Tibial artery (tissue), 4 donors: Measurements from ENCODE around the gene RAD51B.

Experiments
- DNase-seq, 2 donors: peaks; one replicate each; pipeline ENCODE4 v3.0.0-alpha.2; 2019
- H3K27ac ChIP-seq, 2 donors: fragments of 200-600 bp; sonication (generic) in 1 of 2; 1 replicate in 1 of 2; 2 replicates in 1 of 2; pipeline ENCODE4 v1.5.1; 2018 to 2019; ENCODE audit warnings: mild to moderate bottlenecking in 1 of 2
- H3K27me3 ChIP-seq, 2 donors: fragments of 200-600 bp; sonication (generic) in 1 of 2; one replicate each; pipeline versions ENCODE4 v1.5.1 to v1.6.0; 2016 to 2019
- H3K36me3 ChIP-seq, 3 donors: fragments of 200-600 bp; sonication (generic) in 2 of 3; one replicate each; pipeline ENCODE4 v1.5.1; 2016 to 2019; ENCODE audit warnings: mild to moderate bottlenecking in 2 of 3
- H3K4me1 ChIP-seq, 4 donors: fragments of 200-600 bp; sonication (generic) in 2 of 4; 1 replicate in 3 of 4; 2 replicates in 1 of 4; pipeline ENCODE4 v1.5.1; 2016 to 2019
- H3K4me3 ChIP-seq, 2 donors: fragments of 200-600 bp; sonication (generic) in 1 of 2; 1 replicate in 1 of 2; 2 replicates in 1 of 2; pipeline ENCODE4 v1.5.1; 2018 to 2019; ENCODE audit warnings: mild to moderate bottlenecking in 2 of 2
- H3K9me3 ChIP-seq, 3 donors: fragments of 200-600 bp; sonication (generic) in 1 of 3; one replicate each; pipeline ENCODE4 v1.5.1; 2016 to 2019
- CTCF ChIP-seq, 2 experiments: fragments of 200-600 bp in 1 of 2; fragments of 450-650 bp in 1 of 2; IDR thresholded peaks; one replicate each; pipeline ENCODE4 v1.5.1; 2017 to 2019; ENCODE audit warnings: antibody characterized with exemption in 2 of 2, mild to moderate bottlenecking in 1 of 2, moderate library complexity in 1 of 2
- intact Hi-C: fragments of 100-400 bp; cut with DNase I; formaldehyde crosslinking; loops from one replicate; pipeline ENCODE4 v1.15.0; 2023; ENCODE audit warnings: low total_unique reads

The RAD51B gene

GRCh38 chr14:68643673-68644072 is 824.1 kb downstream of the RAD51B start:
- H3K4me1 ChIP-seq = peaks cover 0 to 30% (median 15%) of the 10 kb centered on the region in 4 donors
- DNase-seq = peak in 1 of 2 donors; percentile 21
- no peak overlapping the region for H3K27ac ChIP-seq
- H3K4me3 ChIP-seq = no peak overlapping the region
- H3K9me3 ChIP-seq = peaks cover 0 to 8% (median 0%) of the 10 kb centered on the region in 3 donors
- intact Hi-C loops = no loop called here
- H3K27me3 ChIP-seq = no peaks in the 10 kb centered on the region
- no peaks in the 10 kb centered on the region for H3K36me3 ChIP-seq
- TF ChIP-seq CTCF (IDR thresholded peaks at IDR 0.05) = no peak

GRCh38 chr14:68644101-68644500 is 824.5 kb downstream of the RAD51B start:
- Histone ChIP-seq H3K4me1 (peaks cover 0 to 25% (median 12%) of the 10 kb centered on the region in 4 donors), H3K27ac (no peak overlapping the region), H3K9me3 (peaks cover 0 to 8% (median 0%) of the 10 kb centered on the region in 3 donors), H3K36me3 (no peaks in the 10 kb centered on the region), H3K4me3 (no peak overlapping the region), H3K27me3 (no peaks in the 10 kb centered on the region)
- intact Hi-C loops = no loop called here
- DNase-seq = peak in 1 of 2 donors; percentile 34
- no peak for TF ChIP-seq CTCF (IDR thresholded peaks at IDR 0.05)

- no peak for TF ChIP-seq CTCF (IDR thresholded peaks at IDR 0.05)
- Histone ChIP-seq H3K9me3 (peaks cover 0 to 8% (median 0%) of the 10 kb centered on the region in 3 donors), H3K27me3 (no peaks in the 10 kb centered on the region), H3K4me1 (peaks cover 0 to 19% (median 8%) of the 10 kb centered on the region in 4 donors), H3K36me3 (no peaks in the 10 kb centered on the region), H3K4me3 (no peak overlapping the region), H3K27ac (no peak overlapping the region)
- DNase-seq = no peak
- intact Hi-C loops = no loop called here
These were observed 825.8 kb downstream of the RAD51B start for GRCh38 chr14:68645371-68645770.

GRCh38 chr14:68649476-68650189 is 830.1 kb downstream of the RAD51B start:
- no peak for TF ChIP-seq CTCF (IDR thresholded peaks at IDR 0.05)
- H3K4me3 ChIP-seq = no peak overlapping the region
- H3K27me3 ChIP-seq = no peaks in the 10 kb centered on the region
- DNase-seq = peak in 1 of 2 donors; percentile 31
- no peaks in the 10 kb centered on the region for H3K9me3 ChIP-seq
- no peaks in the 10 kb centered on the region for H3K36me3 ChIP-seq
- H3K27ac ChIP-seq = no peak overlapping the region
- intact Hi-C loops = no loop called here
- H3K4me1 ChIP-seq = peaks cover 0 to 42% (median 25%) of the 10 kb centered on the region in 4 donors

- intact Hi-C loops = no loop called here
- H3K9me3 ChIP-seq = no peaks in the 10 kb centered on the region
- H3K27ac ChIP-seq = peak overlapping the region; percentile 74 to 77
- H3K4me3 ChIP-seq = no peak overlapping the region
- DNase-seq = no peak
- no peak for TF ChIP-seq CTCF (IDR thresholded peaks at IDR 0.05)
- H3K4me1 ChIP-seq = peaks cover 0 to 44% (median 28%) of the 10 kb centered on the region in 4 donors
- H3K27me3 ChIP-seq = no peaks in the 10 kb centered on the region
- no peaks in the 10 kb centered on the region for H3K36me3 ChIP-seq
These were observed 830.9 kb downstream of the RAD51B start for GRCh38 chr14:68650404-68650994.
